SW 1271 (cell line): ENCODE data around the gene VIT.
A peak's percentile ranks its signal among the peaks of the same experiment; 100 is the strongest.

Source experiments
- DNase-seq, 2 experiments: peaks; one replicate each; lab custom pipeline; 2025; lab: John Stamatoyannopoulos, UW

VIT gene

GRCh38 chr2:36696533-36696932 is at the start of gene VIT:
Gene VIT, plus strand, starts transcription at chr2:36696707. Its CDS starts 19,664 bp downstream, at chr2:36716371.
- DNase-seq, result no peak

GRCh38 chr2:36650031-36650829 is 46.3 kb upstream of the VIT start:
- DNase-seq, result peak; percentile 63 to 91

GRCh38 chr2:36653155-36653554 is 43.4 kb upstream of the VIT start:
- no peak for DNase-seq

GRCh38 chr2:36653967-36654694 is 42.4 kb upstream of the VIT start:
- no peak for DNase-seq

- peak; percentile 37 to 67 for DNase-seq
Measured at GRCh38 chr2:36655453-36655852, 41.1 kb upstream of the VIT start.

GRCh38 chr2:36657703-36658102 is 38.8 kb upstream of the VIT start:
- no peak for DNase-seq

GRCh38 chr2:36658277-36658748 is 38.2 kb upstream of the VIT start:
- no peak for DNase-seq

GRCh38 chr2:36659218-36659617 is 37.3 kb upstream of the VIT start:
- no peak for DNase-seq

GRCh38 chr2:36659872-36660312 is 36.6 kb upstream of the VIT start:
- no peak for DNase-seq

- DNase-seq, result no peak
Measured at GRCh38 chr2:36662638-36663037, 33.9 kb upstream of the VIT start.

- no peak for DNase-seq
Measured at GRCh38 chr2:36663295-36663694, 33.2 kb upstream of the VIT start.

GRCh38 chr2:36663851-36664695 is 32.4 kb upstream of the VIT start:
- DNase-seq, result peak; percentile 25 to 86

- DNase-seq, result no peak
Measured at GRCh38 chr2:36664696-36665076, 31.8 kb upstream of the VIT start.

- no peak for DNase-seq
Measured at GRCh38 chr2:36667931-36668330, 28.6 kb upstream of the VIT start.

- DNase-seq, result no peak
Measured at GRCh38 chr2:36670881-36671595, 25.5 kb upstream of the VIT start.

- DNase-seq, result no peak
Measured at GRCh38 chr2:36671731-36672130, 24.8 kb upstream of the VIT start.

GRCh38 chr2:36672199-36672598 is 24.3 kb upstream of the VIT start:
- DNase-seq, result peak; percentile 21 to 63

- DNase-seq, result no peak
Measured at GRCh38 chr2:36675579-36676282, 20.8 kb upstream of the VIT start.

- no peak for DNase-seq
Measured at GRCh38 chr2:36676364-36676763, 20.1 kb upstream of the VIT start.

- no peak for DNase-seq
Measured at GRCh38 chr2:36677386-36677785, 19.1 kb upstream of the VIT start.
